Measurements from ENCODE around the gene PRR33. TPM values are rescaled to one million over a fixed set of nuclear protein-coding genes. Genes with fewer than 3 reads are reported as not detected.

PRR33 gene
- total and polyA plus RNA-seq, 2 donors (not counting 3 experiments of a cell fraction or from before 2014, with no cell fraction given), result not detected

DNA sequence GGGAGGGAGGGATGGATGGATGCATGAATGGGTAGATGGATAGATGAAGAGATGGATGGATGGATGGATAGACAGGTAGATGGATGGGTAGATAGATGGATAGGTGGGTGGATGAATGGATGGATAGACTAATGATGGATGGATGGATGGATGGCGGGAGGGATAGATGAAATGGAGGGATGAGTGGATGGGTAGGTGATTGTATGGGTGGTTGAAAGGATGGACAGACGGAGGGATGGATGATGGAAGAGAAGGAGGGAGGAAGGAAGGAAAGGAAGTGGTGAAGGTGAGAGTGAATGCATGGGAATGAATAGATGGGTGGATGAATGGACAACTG lies 24.1 kb upstream of the PRR33 start:
- dilution Hi-C loops (cut with MboI; ENCODE audit: extremely low pct_ligation_motif_present, low sequenced_read_pairs) (no loop called here), intact Hi-C loops (cut with micrococcal nuclease) (no loop called here)
- no peaks in the 10 kb centered on the region for H3K27me3 ChIP-seq (ENCODE audit: control insufficient read depth in 2 of 2, insufficient read depth in 2 of 2, low read length in 2 of 2)
- no peak overlapping the region for H2AFZ ChIP-seq (ENCODE audit: low read depth, low read length)
- no peak for TF ChIP-seq EZH2 (IDR thresholded peaks at IDR 0.05; ENCODE audit: borderline replicate concordance, low read depth, low read length, severe bottlenecking)
- TF ChIP-seq POLR2A (IDR thresholded peaks at IDR 0.05; ENCODE audit: low read depth, low read length), result no peak
- TF ChIP-seq MYC (IDR thresholded peaks at IDR 0.05; ENCODE audit: low read depth, low read length), result no peak
- no peak for TF ChIP-seq POLR2AphosphoS5 (IDR thresholded peaks at IDR 0.05; ENCODE audit: insufficient read depth, low read depth, low read length)
- TF ChIP-seq GATA2 (IDR thresholded peaks at IDR 0.05; ENCODE audit: insufficient read depth, insufficient read length, low read depth, low read length), result no peak
- H3K4me3 ChIP-seq (replicated peaks in 1 of 3; ENCODE audit: insufficient read depth in 1 of 3, low read depth in 1 of 3, low read length in 3 of 3), result no peak overlapping the region
- no peaks in the 10 kb centered on the region for H3K36me3 ChIP-seq (ENCODE audit: control insufficient read depth in 2 of 2, extremely low read depth in 1 of 2, insufficient read depth in 2 of 2, low read length in 2 of 2)
- H3K9ac ChIP-seq (replicated peaks; ENCODE audit: extremely low read depth, insufficient read depth, low read length), result no peak overlapping the region
- H3K4me2 ChIP-seq (ENCODE audit: insufficient read depth, low read length), result no peak overlapping the region
- POLR2A ChIA-PET, result no interaction called here
- no peaks in the 10 kb centered on the region for H3K9me1 ChIP-seq (replicated peaks; ENCODE audit: control insufficient read depth, extremely low read depth, insufficient read depth, low read length)
- DNase-seq (ENCODE audit: low read depth, low spot score), result no peak
- H3K27ac ChIP-seq (ENCODE audit: insufficient read depth, low read depth, low read length), result no peak overlapping the region
- no peaks in the 10 kb centered on the region for H3K79me2 ChIP-seq (ENCODE audit: control insufficient read depth, insufficient read depth, low read length)
- H3K4me1 ChIP-seq (ENCODE audit: control insufficient read depth, extremely low read depth, insufficient read depth, low read length), result no peaks in the 10 kb centered on the region
- no peaks in the 10 kb centered on the region for H3K9me3 ChIP-seq (replicated peaks; ENCODE audit: control insufficient read depth, insufficient read depth, low read length)
- BruUV-seq (replicated peaks), result no TSS peak
- CTCF ChIA-PET, result no interaction called here
- H4K20me1 ChIP-seq (replicated peaks; ENCODE audit: control insufficient read depth, extremely low read depth, insufficient read depth, low read length), result no peaks in the 10 kb centered on the region
- FAIRE-seq, result no peak

DNA sequence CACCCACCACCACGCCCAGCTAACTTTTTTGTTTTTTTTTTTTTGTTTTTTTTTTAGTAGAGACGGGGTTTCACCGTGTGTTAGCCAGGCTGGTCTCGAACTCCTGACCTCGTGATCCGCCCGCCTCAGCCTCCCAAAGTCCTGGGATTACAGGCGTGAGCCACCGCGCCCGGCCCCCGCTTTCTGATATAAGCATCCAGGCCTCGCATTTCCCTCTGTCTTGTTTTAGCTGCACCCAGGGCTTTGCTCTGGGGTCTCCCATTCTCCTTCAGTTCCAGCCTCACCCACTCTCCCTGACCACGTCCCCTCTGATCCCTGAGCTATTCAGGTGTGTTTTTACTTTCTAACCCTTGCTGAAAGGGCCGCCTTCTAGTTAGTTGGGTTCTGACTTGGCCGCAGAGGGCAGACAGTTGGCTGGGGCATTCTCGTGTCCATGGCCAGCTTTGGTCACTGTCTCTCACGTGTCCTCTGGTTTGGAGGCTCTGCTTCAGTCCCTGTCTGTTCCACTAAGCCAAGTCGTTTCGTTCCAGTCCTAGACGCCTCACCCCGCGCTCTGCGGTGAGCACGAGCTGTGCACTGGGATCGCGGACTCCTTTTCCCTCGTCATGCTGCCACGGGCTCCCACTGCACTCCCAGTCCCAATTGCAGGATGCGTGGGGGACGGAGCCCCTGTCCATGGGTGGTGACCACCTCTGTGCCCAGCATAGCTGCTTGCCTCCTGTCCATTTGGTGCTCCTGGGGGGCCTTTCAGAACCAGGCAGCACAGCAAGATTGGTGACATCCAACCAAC lies 21.8 kb upstream of the PRR33 start:
- dilution Hi-C loops (cut with MboI; ENCODE audit: extremely low pct_ligation_motif_present, low sequenced_read_pairs) (no loop called here), intact Hi-C loops (cut with micrococcal nuclease) (no loop called here)
- H3K79me2 ChIP-seq (ENCODE audit: control insufficient read depth, insufficient read depth, low read length), result no peaks in the 10 kb centered on the region
- H3K4me3 ChIP-seq (replicated peaks in 1 of 3; ENCODE audit: insufficient read depth in 1 of 3, low read depth in 1 of 3, low read length in 3 of 3), result no peak overlapping the region
- H4K20me1 ChIP-seq (replicated peaks; ENCODE audit: control insufficient read depth, extremely low read depth, insufficient read depth, low read length), result no peaks in the 10 kb centered on the region
- H3K4me2 ChIP-seq (ENCODE audit: insufficient read depth, low read length), result no peak overlapping the region
- H2AFZ ChIP-seq (ENCODE audit: low read depth, low read length), result no peak overlapping the region
- H3K4me1 ChIP-seq (ENCODE audit: control insufficient read depth, extremely low read depth, insufficient read depth, low read length), result peaks cover 5% of the 10 kb centered on the region
- BruUV-seq (replicated peaks), result no TSS peak
- no peak for DNase-seq (ENCODE audit: low read depth, low spot score)
- CTCF ChIA-PET, result interaction anchor here (1.4 kb wide), 1 partner anchor 31 kb away, joined by 3 read pairs; no protein-coding TSS in a partner anchor
- H3K9me3 ChIP-seq (replicated peaks; ENCODE audit: control insufficient read depth, insufficient read depth, low read length), result no peaks in the 10 kb centered on the region
- H3K36me3 ChIP-seq (ENCODE audit: control insufficient read depth in 2 of 2, extremely low read depth in 1 of 2, insufficient read depth in 2 of 2, low read length in 2 of 2), result no peaks in the 10 kb centered on the region
- TF ChIP-seq JUN (IDR thresholded peaks at IDR 0.05; ENCODE audit: borderline replicate concordance, insufficient read depth, insufficient read length, low read depth), result no peak
- TF ChIP-seq EZH2 (IDR thresholded peaks at IDR 0.05; ENCODE audit: borderline replicate concordance, low read depth, low read length, severe bottlenecking), result no peak
- no peak for TF ChIP-seq GATA2 (IDR thresholded peaks at IDR 0.05; ENCODE audit: insufficient read depth, insufficient read length, low read depth, low read length)
- no peak for TF ChIP-seq FOS (IDR thresholded peaks at IDR 0.05; ENCODE audit: borderline replicate concordance, insufficient read depth, low read length)
- TF ChIP-seq POLR2AphosphoS5 (IDR thresholded peaks at IDR 0.05; ENCODE audit: insufficient read depth, low read depth, low read length), result no peak
- no peak for TF ChIP-seq POLR2A (IDR thresholded peaks at IDR 0.05; ENCODE audit: low read depth, low read length)
- TF ChIP-seq, protein P1, sequence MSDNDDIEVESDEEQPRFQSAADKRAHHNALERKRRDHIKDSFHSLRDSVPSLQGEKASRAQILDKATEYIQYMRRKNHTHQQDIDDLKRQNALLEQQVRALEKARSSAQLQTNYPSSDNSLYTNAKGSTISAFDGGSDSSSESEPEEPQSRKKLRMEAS (IDR thresholded peaks at IDR 0.05; ENCODE audit: insufficient read depth, insufficient read length), result no peak
- TF ChIP-seq MYC (IDR thresholded peaks at IDR 0.05; ENCODE audit: low read depth, low read length), result no peak
- TF ChIP-seq, protein P2, sequence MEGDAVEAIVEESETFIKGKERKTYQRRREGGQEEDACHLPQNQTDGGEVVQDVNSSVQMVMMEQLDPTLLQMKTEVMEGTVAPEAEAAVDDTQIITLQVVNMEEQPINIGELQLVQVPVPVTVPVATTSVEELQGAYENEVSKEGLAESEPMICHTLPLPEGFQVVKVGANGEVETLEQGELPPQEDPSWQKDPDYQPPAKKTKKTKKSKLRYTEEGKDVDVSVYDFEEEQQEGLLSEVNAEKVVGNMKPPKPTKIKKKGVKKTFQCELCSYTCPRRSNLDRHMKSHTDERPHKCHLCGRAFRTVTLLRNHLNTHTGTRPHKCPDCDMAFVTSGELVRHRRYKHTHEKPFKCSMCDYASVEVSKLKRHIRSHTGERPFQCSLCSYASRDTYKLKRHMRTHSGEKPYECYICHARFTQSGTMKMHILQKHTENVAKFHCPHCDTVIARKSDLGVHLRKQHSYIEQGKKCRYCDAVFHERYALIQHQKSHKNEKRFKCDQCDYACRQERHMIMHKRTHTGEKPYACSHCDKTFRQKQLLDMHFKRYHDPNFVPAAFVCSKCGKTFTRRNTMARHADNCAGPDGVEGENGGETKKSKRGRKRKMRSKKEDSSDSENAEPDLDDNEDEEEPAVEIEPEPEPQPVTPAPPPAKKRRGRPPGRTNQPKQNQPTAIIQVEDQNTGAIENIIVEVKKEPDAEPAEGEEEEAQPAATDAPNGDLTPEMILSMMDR (IDR thresholded peaks at IDR 0.05; ENCODE audit: extremely low read depth in 1 of 2, insufficient read depth in 1 of 2, low read depth in 1 of 2, low read length in 2 of 2), result no peak
- no peaks in the 10 kb centered on the region for H3K9me1 ChIP-seq (replicated peaks; ENCODE audit: control insufficient read depth, extremely low read depth, insufficient read depth, low read length)
- FAIRE-seq, result no peak
- no peaks in the 10 kb centered on the region for H3K27me3 ChIP-seq (ENCODE audit: control insufficient read depth in 2 of 2, insufficient read depth in 2 of 2, low read length in 2 of 2)
- H3K9ac ChIP-seq (replicated peaks; ENCODE audit: extremely low read depth, insufficient read depth, low read length), result no peak overlapping the region
- no peak overlapping the region for H3K27ac ChIP-seq (ENCODE audit: insufficient read depth, low read depth, low read length)
- POLR2A ChIA-PET, result interaction anchor here (0.6 kb wide), 1 partner anchor 855 kb away, joined by 3 read pairs; no protein-coding TSS in a partner anchor
